ENCODE results near the gene CASP4.
"Not testable (repeated sequence)": the region's sequence is repeated elsewhere in the genome, so short reads cannot be mapped to it uniquely, and the experiment has no call there.

Gene CASP4

GRCh38 chr11:104946907-104947306 lies 21.5 kb downstream of the CASP4 start:
- DNase-seq, result no peak

GRCh38 chr11:104944076-104944475 lies 24.3 kb downstream of the CASP4 start:
- DNase-seq, result no peak

GRCh38 chr11:104943561-104943960 lies 24.8 kb downstream of the CASP4 start:
- DNase-seq, result no peak

- no peak for DNase-seq
Measured at GRCh38 chr11:104934594-104934993, 33.8 kb downstream of the CASP4 start.

GRCh38 chr11:104934073-104934472 lies 34.3 kb downstream of the CASP4 start:
- not testable (repeated sequence) for DNase-seq

- no peak for DNase-seq
Measured at GRCh38 chr11:104928811-104929210, 39.6 kb downstream of the CASP4 start.

GRCh38 chr11:104926771-104927611 lies 41.4 kb downstream of the CASP4 start:
- DNase-seq, result no peak

- DNase-seq, result no peak
Measured at GRCh38 chr11:104925850-104926249, 42.5 kb downstream of the CASP4 start.

- DNase-seq, result no peak
Measured at GRCh38 chr11:104918113-104918824, 50.1 kb downstream of the CASP4 start.

GRCh38 chr11:104917271-104918112 lies 50.9 kb downstream of the CASP4 start:
- DNase-seq, result no peak

GRCh38 chr11:104916442-104916841 lies 51.9 kb downstream of the CASP4 start:
- no peak for DNase-seq

- DNase-seq, result no peak
Measured at GRCh38 chr11:104912102-104912501, 56.3 kb downstream of the CASP4 start.

GRCh38 chr11:104908186-104908531 lies 60.2 kb downstream of the CASP4 start:
- DNase-seq, result no peak

- no peak for DNase-seq
Measured at GRCh38 chr11:104907521-104908185, 60.7 kb downstream of the CASP4 start.

GRCh38 chr11:104905271-104905670 lies 63.1 kb downstream of the CASP4 start:
- no peak for DNase-seq

- DNase-seq, result no peak
Measured at GRCh38 chr11:104899226-104899625, 69.1 kb downstream of the CASP4 start.

- no peak for DNase-seq
Measured at GRCh38 chr11:104898685-104899013, 69.7 kb downstream of the CASP4 start.

- no peak for DNase-seq
Measured at GRCh38 chr11:104897891-104898684, 70.3 kb downstream of the CASP4 start, which contains the start of gene CASP12. TSS of gene CASP12 (minus strand) at chr11:104898460.

- DNase-seq, result no peak
Measured at GRCh38 chr11:104895634-104896033, 72.7 kb downstream of the CASP4 start.

GRCh38 chr11:104893876-104894275 lies 74.5 kb downstream of the CASP4 start:
- no peak for DNase-seq

Measured in NCI-H1417 treated with DMSO at 0.1 percent for 48 hours (cell line).